ENCODE results near the gene SYNJ1. TPM values are rescaled to one million over a fixed set of nuclear protein-coding genes. Genes with fewer than 3 reads are reported as not detected.

Gene SYNJ1
- total and polyA plus RNA-seq, 2 of the 4 experiments (the other 2 are of a cell fraction) = 3.6 to 4.6 TPM

- no TSS peak for BruUV-seq (replicated peaks)
- dilution Hi-C loops (cut with HindIII; ENCODE audit: low sequenced_read_pairs, unreplicated experiment) (no loop called here), in situ Hi-C loops (cut with MboI; ENCODE audit: low sequenced_read_pairs) (no loop called here), intact Hi-C loops (cut with micrococcal nuclease) (no loop called here)
- H2BK20ac ChIP-seq (ENCODE audit: low read depth, low read length) = no peak overlapping the region
- ChIA-PET CTCF (interaction anchor here (1.0 to 1.6 kb wide), 3 partner anchors 39 to 232 kb away, joined by 3 to 4 read pairs (median 3); no protein-coding TSS in a partner anchor), POLR2A (ENCODE audit: unreplicated experiment) (no interaction called here)
- H2BK5ac ChIP-seq (ENCODE audit: low read depth, low read length, poor library complexity, severe bottlenecking) = no peak overlapping the region
- H3K9me3 ChIP-seq (ENCODE audit: control insufficient read depth, insufficient read depth, low read length) = no peaks in the 10 kb centered on the region
- no peaks in the 10 kb centered on the region for H4K20me1 ChIP-seq (ENCODE audit: insufficient read depth, low read length)
- no peak overlapping the region for H3K18ac ChIP-seq (ENCODE audit: low read depth, low read length)
- no peaks in the 10 kb centered on the region for H3K79me1 ChIP-seq (ENCODE audit: low read depth in 1 of 2, low read length in 2 of 2)
- TF ChIP-seq SMC3 (IDR thresholded peaks at IDR 0.05; ENCODE audit: low read depth, low read length) (no peak), RCOR1 (IDR thresholded peaks at IDR 0.05; ENCODE audit: insufficient replicate concordance, low read length) (no peak), RFX5 (IDR thresholded peaks at IDR 0.05; ENCODE audit: low read depth, low read length) (no peak), BHLHE40 (IDR thresholded peaks at IDR 0.05; ENCODE audit: low read depth, low read length) (no peak), FOS (IDR thresholded peaks at IDR 0.05; ENCODE audit: low read depth, low read length) (no peak), RAD21 (IDR thresholded peaks at IDR 0.05; ENCODE audit: low read length) (no peak)
- no peak overlapping the region for H3K56ac ChIP-seq (ENCODE audit: extremely low read depth, insufficient read depth, low read length)
- H3K36me3 ChIP-seq (ENCODE audit: control insufficient read depth, insufficient read depth, low read length) = peaks cover 26% of the 10 kb centered on the region
- H3K4me2 ChIP-seq (ENCODE audit: low read depth, low read length) = no peak overlapping the region
- H3K27ac ChIP-seq (ENCODE audit: insufficient read depth, low read length) = no peak overlapping the region
- no peak overlapping the region for H3K9ac ChIP-seq (ENCODE audit: low read depth, low read length)
- H4K8ac ChIP-seq (ENCODE audit: low read depth in 2 of 2, low read length in 2 of 2) = no peak overlapping the region
- DNase-seq (no peak), ATAC-seq (ENCODE audit: low read depth) (no peak)
- no peak overlapping the region for H2AK9ac ChIP-seq (replicated peaks; ENCODE audit: low read depth, low read length, poor library complexity)
- H2BK15ac ChIP-seq (ENCODE audit: low read depth, low read length) = no peak overlapping the region
- H3K4me3 ChIP-seq (ENCODE audit: insufficient read depth, low read depth, low read length) = no peak overlapping the region
- no peak overlapping the region for H3K23ac ChIP-seq (ENCODE audit: low read depth, low read length)
- no peak overlapping the region for H2AK5ac ChIP-seq (ENCODE audit: low read depth, low read length)
- no peaks in the 10 kb centered on the region for H3K4me1 ChIP-seq (ENCODE audit: control insufficient read depth, insufficient read depth, low read length)
- H4K91ac ChIP-seq (ENCODE audit: insufficient read depth, low read depth, low read length) = no peak overlapping the region
- H2AFZ ChIP-seq (replicated peaks; ENCODE audit: low read length, poor library complexity) = no peak overlapping the region
- 100% methylated on average over 1 of the region's 5 CpGs; no CpG with 5 or more reads in 1 of the 2 experiments for WGBS, 2 experiments (ENCODE audit: extremely low coverage in 2 of 2, insufficient read length in 1 of 2)
- H3K9me1 ChIP-seq (ENCODE audit: insufficient read depth, low read length) = no peaks in the 10 kb centered on the region; the same call in 1 of the 2 replicates
- no peak overlapping the region for H3K14ac ChIP-seq (replicated peaks; ENCODE audit: low read depth, low read length)
- H3K27me3 ChIP-seq (ENCODE audit: control insufficient read depth, insufficient read depth, low read length) = no peaks in the 10 kb centered on the region
- H3K4ac ChIP-seq (ENCODE audit: low read depth, low read length) = no peak overlapping the region
- no peak overlapping the region for H4K5ac ChIP-seq (ENCODE audit: low read depth, low read length)
- H2BK120ac ChIP-seq (ENCODE audit: low read depth, low read length) = no peak overlapping the region
Measured at GRCh38 chr21:32599091-32599490, 128.7 kb downstream of the SYNJ1 start.
